ENCODE data around the gene SPATA31A6.
"Not testable (repeated sequence)": the region's sequence is repeated elsewhere in the genome, so short reads cannot be mapped to it uniquely, and the experiment has no call there.

Gene SPATA31A6

DNA sequence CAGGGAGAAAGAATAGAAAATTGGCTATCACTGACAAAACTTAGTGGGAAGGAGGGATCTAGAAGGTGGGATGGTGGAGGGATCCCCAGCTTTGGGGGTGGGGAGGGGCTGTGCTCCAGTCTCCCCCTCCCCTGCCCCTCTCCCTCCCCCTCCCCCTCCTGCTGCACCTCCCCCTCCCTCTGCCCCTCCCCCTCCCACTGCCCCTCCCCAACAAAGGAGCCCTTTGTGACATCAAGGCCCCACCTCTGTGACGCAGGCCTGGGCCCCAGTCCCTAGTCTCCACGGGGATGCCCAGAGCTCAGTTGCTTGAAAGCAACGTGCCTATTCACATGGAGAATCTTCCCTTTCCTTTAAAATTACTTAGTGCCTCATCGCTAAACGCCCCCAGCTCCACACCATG lies at the start of gene SPATA31A6:
Gene SPATA31A6, plus strand, starts transcription at position 301 of the 400 bp plus-strand sequence. Its CDS starts 29 bp downstream, at position 330.
- DNase-seq: not testable (repeated sequence)

DNA sequence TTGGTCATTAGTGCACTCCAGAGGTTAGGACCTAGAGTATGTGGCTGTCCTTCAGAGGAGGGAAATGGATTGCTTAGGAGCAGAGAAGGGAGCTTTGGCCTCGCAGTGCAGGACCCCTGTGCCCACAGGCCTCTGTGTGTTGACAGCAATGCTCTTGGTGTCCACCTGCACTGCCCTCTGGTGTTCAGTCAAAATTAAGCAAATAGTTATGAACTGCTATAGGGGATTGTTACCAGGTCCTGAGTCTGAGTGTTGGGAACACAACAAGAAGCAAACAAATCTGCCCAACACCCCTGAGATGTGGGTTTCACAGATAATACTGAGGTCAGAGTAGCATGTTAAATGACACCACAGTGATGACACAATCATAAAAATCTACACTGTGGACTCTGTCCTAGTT lies 23.2 kb upstream of the SPATA31A6 start:
- not testable (repeated sequence) for DNase-seq

DNA sequence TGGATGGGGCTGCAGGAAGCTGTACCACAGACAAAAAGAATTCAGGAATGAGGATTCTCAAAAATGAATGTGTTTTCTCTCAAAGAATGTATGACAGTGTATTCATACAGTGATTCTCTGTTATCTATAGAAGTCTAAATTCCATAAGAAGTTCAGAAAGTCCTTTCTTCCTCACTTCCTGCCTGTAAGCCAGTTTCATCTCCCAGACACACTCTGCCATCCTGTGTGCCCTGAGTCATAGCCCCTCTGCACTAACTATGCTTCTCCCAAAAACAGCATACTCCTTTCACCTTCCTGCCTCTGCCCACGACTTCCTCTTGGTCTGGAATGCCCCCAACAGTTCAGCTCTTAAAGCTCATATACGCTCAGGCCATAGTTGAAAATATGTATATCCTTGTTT lies 36.4 kb downstream of the SPATA31A6 start:
- DNase-seq: not testable (repeated sequence)

DNA sequence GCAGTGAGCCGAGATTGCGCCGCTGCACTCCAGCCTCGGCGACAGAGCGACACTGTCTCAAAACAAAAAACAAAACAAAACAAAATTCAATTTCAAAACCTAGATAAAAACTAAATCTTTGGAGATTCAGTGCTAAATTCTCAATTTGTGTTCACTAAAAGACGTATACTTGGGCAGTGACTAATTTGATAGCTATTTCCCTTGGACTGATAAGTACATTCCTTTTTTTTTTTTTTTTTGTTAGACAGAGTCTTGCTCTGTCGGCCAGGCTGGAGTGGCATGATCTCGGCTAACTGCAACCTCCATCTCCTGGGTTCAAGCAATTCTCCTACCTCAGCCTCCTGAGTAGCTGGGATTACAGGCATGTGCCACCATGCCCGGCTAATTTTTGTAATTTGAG lies 39.8 kb downstream of the SPATA31A6 start:
- not testable (repeated sequence) for DNase-seq

DNA sequence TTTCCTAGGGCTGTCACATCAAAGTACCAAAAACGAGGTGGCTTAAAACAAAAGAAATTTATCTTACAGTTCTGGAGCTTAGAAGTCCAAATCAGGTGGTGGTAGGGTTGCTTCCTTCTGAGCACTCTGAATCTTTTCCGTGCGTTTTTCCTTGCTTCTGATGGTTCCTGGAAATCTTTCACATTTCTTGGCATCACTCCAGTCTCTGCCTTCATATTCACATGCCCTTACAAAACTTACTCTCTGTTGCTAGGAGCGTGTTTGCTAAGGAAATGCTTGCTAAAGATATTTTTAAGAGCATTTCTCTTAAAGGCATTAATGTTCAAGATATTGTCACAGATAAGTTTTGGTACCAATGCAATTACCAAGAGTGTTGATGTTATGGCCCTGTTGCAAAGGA lies 49.6 kb downstream of the SPATA31A6 start:
- DNase-seq: not testable (repeated sequence)

DNA sequence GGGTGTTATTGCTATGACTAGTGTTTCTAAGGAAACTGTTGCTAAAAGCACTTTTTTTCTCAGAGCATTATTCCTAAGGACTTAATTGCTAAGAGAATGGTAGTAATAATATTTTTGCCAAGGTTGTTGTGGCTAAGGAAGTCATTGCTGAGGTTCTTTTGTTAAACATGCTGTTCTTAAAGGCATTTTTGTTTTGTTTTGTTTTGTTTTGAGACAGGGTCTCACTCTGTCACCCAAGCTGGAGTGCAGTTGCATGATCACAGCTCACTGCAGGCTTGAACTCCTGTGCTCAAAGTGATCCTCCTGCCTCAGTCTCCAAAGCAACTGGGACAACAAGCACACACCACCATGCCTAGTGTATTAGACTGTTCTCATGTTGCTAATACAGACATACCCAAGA lies 51.2 kb downstream of the SPATA31A6 start:
- DNase-seq: not testable (repeated sequence)

DNA sequence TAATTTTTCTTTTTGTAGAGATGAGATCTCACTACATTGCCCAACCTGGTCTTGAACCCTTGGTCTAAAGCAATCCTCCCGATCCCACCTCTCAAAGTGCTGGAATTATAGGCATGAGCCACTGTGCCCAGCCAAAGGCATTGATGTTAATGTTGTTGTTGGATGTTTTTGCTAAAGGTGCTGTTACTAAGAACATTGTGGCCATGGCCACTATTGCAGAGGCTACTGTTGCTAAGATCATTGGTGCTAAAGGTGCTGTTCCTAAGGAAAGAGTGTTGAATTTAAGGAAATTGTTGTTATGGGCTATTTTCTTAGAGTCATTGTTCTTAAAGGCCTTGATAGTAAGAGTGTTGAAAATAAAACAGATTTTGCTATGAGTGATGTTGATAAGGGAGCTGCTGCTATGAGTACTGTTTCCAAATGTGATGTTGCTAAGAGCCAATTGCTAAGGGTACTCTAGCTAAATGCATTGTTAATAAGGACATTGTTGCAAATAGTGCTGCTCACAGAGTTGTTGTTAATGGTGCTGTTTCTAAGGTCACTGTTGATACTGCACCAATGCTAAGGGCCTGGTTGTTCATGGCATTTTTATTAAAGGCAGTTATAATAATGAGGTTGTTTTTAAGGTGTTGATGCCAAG lies 52.0 kb downstream of the SPATA31A6 start:
- DNase-seq: not testable (repeated sequence)

DNA sequence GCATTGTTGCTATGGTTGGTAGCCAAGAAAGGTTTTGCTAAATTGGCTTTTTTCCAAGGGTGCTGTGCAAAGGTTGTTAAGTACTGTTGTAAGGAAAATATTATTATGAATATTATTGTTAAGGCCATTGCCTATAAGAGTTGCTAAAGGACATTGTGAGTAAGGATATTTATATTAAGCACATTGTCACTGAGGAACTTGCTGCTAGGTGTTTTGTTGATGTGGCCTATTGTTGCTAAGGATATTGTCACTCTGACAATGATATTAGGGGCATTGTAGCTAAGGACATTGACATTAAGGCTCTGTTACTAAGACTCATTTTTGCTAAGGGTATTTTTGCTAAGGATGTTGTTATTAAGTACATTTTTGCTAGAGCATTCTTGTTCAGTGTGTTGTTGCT lies 52.6 kb downstream of the SPATA31A6 start:
- not testable (repeated sequence) for DNase-seq

DNA sequence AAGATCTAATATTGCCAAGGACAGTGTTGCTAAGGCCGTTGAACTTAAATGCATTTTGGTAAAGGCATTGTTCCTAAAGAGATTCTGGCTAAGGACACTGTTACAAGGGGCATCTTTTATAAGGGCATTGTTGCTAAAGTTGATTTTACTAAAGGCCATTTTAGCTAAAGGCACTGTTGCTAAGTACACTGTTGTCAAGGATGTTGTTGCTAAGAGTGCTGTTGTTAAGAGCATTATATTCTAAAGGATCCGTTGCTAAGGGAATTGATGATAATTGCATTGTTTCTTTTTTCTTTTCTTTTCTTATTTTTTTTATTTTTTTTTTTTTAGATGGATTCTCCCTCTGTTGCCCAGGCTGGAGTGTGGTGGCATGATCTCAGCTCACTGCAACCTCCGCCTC lies 53.9 kb downstream of the SPATA31A6 start:
- DNase-seq: not testable (repeated sequence)

DNA sequence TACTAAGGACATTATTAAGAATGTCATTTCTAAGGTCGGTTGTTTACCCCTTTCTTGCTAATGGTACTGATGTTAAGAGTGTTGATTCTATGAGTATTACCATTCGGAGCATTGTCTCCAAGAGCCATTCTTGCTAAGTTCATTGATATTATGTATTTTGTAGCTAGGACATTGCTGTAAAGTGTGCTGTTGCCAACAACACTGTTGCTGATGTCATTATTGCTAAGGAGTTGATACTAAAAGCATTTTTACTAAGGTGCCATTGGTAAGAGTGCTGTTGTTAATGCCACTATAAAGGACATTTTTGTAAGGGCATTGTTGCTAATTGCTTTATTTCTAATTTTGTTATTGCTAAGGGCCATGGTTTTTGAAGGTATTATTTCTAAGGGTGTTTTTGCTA lies 55.4 kb downstream of the SPATA31A6 start:
- not testable (repeated sequence) for DNase-seq
